Measurements from ENCODE around the gene PRCP.

PRCP gene

DNA sequence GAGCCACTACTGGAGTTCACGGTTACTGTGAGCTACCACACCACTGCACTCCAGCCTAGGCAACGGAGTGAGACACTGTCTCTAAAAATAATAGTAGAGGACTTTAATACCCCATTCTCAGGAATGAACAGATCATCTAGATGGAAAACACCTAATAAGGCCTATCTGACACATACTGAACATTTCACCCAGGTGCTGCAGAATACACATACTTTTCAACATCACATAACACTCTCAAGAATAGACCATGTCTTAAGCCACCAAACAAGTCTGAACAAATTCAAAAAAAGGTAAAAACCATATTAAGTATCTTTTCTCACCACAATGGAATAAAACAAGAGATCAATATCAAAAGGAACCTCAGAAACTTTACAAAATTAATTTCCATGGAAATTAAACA, 39.2 kb upstream of the PRCP start:
- TF ChIP-seq, protein P1, sequence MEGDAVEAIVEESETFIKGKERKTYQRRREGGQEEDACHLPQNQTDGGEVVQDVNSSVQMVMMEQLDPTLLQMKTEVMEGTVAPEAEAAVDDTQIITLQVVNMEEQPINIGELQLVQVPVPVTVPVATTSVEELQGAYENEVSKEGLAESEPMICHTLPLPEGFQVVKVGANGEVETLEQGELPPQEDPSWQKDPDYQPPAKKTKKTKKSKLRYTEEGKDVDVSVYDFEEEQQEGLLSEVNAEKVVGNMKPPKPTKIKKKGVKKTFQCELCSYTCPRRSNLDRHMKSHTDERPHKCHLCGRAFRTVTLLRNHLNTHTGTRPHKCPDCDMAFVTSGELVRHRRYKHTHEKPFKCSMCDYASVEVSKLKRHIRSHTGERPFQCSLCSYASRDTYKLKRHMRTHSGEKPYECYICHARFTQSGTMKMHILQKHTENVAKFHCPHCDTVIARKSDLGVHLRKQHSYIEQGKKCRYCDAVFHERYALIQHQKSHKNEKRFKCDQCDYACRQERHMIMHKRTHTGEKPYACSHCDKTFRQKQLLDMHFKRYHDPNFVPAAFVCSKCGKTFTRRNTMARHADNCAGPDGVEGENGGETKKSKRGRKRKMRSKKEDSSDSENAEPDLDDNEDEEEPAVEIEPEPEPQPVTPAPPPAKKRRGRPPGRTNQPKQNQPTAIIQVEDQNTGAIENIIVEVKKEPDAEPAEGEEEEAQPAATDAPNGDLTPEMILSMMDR (IDR thresholded peaks at IDR 0.05; ENCODE audit: control insufficient read depth, insufficient read depth, low read depth, low read length, missing control alignments) = no peak
- H3K4me3 ChIP-seq (ENCODE audit: control insufficient read depth, low read depth, low read length) = no peak overlapping the region
- no peak for DNase-seq (ENCODE audit: low read depth)

DNA sequence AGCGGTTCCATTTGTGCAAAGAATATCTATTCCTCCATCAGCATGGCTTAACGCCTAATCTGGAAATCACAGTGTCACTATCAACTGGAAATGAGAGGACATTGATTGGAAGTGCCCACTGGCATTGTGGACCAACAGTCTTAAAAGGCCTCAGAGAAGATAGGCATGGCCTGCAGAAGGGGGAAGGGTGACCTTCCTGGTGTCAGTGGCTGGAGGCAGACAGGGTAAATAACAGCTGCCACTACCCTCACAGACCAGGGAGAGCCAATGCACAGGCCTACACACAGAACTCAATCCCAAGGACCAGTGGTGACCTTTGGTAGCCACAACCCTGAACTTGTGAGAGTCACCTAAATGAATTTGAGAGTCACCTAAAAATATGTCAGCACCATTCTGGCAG, 37.3 kb upstream of the PRCP start:
- TF ChIP-seq, protein P1 (IDR thresholded peaks at IDR 0.05; ENCODE audit: control insufficient read depth, insufficient read depth, low read depth, low read length, missing control alignments) = no peak
- DNase-seq (ENCODE audit: low read depth) = no peak
- no peak overlapping the region for H3K4me3 ChIP-seq (ENCODE audit: control insufficient read depth, low read depth, low read length)

GRCh38 chr11:82936261-82936660, 36.0 kb upstream of the PRCP start:
- DNase-seq (ENCODE audit: low read depth) = no peak
- H3K4me3 ChIP-seq (ENCODE audit: control insufficient read depth, low read depth, low read length) = no peak overlapping the region
- TF ChIP-seq, protein P1 (IDR thresholded peaks at IDR 0.05; ENCODE audit: control insufficient read depth, insufficient read depth, low read depth, low read length, missing control alignments) = no peak

DNA sequence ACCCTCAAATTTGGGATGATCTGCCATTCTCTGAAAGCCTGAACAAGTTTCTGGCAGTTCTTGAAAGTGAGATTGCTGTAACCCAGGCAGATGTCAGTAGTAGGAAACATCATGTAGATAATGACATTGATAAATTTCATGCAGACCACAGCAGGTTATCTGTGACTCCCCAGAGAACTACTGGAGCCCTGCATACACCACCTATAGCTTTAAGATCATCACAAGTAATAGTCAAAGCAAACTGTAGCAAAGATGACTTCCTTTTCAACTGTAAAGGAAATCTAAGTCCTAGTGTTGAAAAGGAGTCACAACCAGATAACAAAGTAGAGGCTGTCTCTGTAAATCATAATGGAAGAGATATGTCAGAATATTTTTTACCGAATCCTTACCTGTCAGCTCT, 32.3 kb upstream of the PRCP start:
- no peak overlapping the region for H3K4me3 ChIP-seq (ENCODE audit: control insufficient read depth, low read depth, low read length)
- DNase-seq (ENCODE audit: low read depth) = no peak

DNA sequence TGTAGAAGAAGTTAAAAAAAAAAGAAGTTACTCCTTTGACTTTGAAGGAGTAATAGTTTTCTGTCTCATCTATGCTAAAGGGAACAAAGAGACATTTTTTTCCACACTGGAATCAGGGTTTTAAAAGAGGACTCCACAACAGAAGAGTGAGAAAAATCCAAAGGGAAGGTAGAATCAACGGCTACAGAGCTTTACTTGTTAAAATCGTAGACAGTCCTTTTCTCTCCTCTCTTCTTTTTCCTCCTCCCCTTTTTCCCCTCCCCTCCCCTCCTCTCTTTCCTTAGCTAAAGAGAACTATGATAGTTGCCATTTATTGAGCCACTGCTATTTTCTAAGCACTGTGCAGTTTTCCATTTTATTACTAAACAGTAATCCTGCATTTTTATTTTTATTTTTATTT, 30.5 kb upstream of the PRCP start:
- TF ChIP-seq, protein P1 (IDR thresholded peaks at IDR 0.05; ENCODE audit: control insufficient read depth, insufficient read depth, low read depth, low read length, missing control alignments) = no peak
- H3K4me3 ChIP-seq (ENCODE audit: control insufficient read depth, low read depth, low read length) = no peak overlapping the region
- no peak for DNase-seq (ENCODE audit: low read depth)

More for the DNA sequence above, 32.3 kb upstream of the PRCP start:
- TF ChIP-seq, protein P1 (IDR thresholded peaks at IDR 0.05; ENCODE audit: control insufficient read depth, insufficient read depth, low read depth, low read length, missing control alignments) = no peak

- H3K4me3 ChIP-seq (ENCODE audit: control insufficient read depth, low read depth, low read length) = no peak overlapping the region
- DNase-seq (ENCODE audit: low read depth) = no peak
Observed at GRCh38 chr11:82930229-82930628, 30.0 kb upstream of the PRCP start.

More at GRCh38 chr11:82930229-82930628, 30.0 kb upstream of the PRCP start:
- TF ChIP-seq, protein P1 (IDR thresholded peaks at IDR 0.05; ENCODE audit: control insufficient read depth, insufficient read depth, low read depth, low read length, missing control alignments) = no peak

Data from AG09309 (cell line).